HepG2 (cell line): Measurements from ENCODE around the gene KIF3C. TPM values are rescaled to one million over a fixed set of nuclear protein-coding genes. Genes with fewer than 3 reads are reported as not detected.

ENCODE experiments used
- MED8 ChIP-seq: sonication (generic); formaldehyde crosslinking; IDR thresholded peaks from 2 replicates; pipeline ENCODE4 v1.8.1; 2023; ENCODE audit warnings: mild to moderate bottlenecking, missing genetic modification reagents; ENCODE audit not compliant: insufficient replicate concordance
- RNF2 ChIP-seq: fragments of 450-650 bp; conservative IDR thresholded peaks from 2 replicates; pipeline ENCODE4 v1.6.1; 2016; ENCODE audit warnings: low read depth
- SMAD1 ChIP-seq: sonication (generic); formaldehyde crosslinking; IDR thresholded peaks from 2 replicates; pipeline ENCODE4 v1.4.0; 2020; ENCODE audit warnings: missing genetic modification reagents, low read depth, mild to moderate bottlenecking, borderline replicate concordance
- SMAD9 ChIP-seq: sonication (generic); formaldehyde crosslinking; IDR thresholded peaks from 2 replicates; pipeline ENCODE4 v1.5.1; 2020; ENCODE audit warnings: mild to moderate bottlenecking, missing genetic modification reagents
- SRSF4 ChIP-seq: fragments of 200-400 bp; formaldehyde crosslinking; IDR thresholded peaks from one replicate; pipeline ENCODE4 v1.6.1; 2018; ENCODE audit warnings: mild to moderate bottlenecking, low read depth, low read length, moderate library complexity; ENCODE audit not compliant: poor library complexity, severe bottlenecking
- THAP11 ChIP-seq: IDR thresholded peaks from 2 replicates; pipeline ENCODE4 v1.6.1; 2016; ENCODE audit warnings: missing biosample characterization, missing genetic modification reagents
- ZNF775 ChIP-seq: sonication (generic); formaldehyde crosslinking; IDR thresholded peaks from 2 replicates; pipeline ENCODE4 v1.4.0; 2020; ENCODE audit warnings: missing genetic modification reagents, mild to moderate bottlenecking, moderate library complexity, borderline replicate concordance
- ZNF782 ChIP-seq: sonication (generic); formaldehyde crosslinking; IDR thresholded peaks from 2 replicates; pipeline ENCODE4 v1.4.0; 2020; ENCODE audit warnings: missing genetic modification reagents, mild to moderate bottlenecking, borderline replicate concordance
- polyA plus RNA-seq, 8 experiments: library from polyadenylated mRNA; depleted of rRNA in 3 of 8; stranded (reverse) in 7 of 8; unstranded in 1 of 8; fragments of >200 nt; fragmentation: Illumina TruSeq in 4 of 8; extraction: Trizol in 4 of 8; gene quantifications; 2 replicates each; pipeline versions ENCODE4 v1.2.1 to v1.2.3, GENCODE V29; 2011 to 2016; ENCODE audit warnings: low read depth in 4 of 8, missing spikeins in 1 of 8, mixed read lengths in 1 of 8; ENCODE audit not compliant: insufficient read depth in 1 of 8
- total RNA-seq, 5 experiments: library from RNA; depleted of rRNA; stranded (reverse); fragments of >200 nt; fragmentation: Illumina TruSeq; extraction: Trizol; gene quantifications; 2 replicates each; pipeline ENCODE4 v1.2.3, GENCODE V29; 2016; ENCODE audit warnings: low read depth in 1 of 5
- TF ChIP-seq, protein P1 (sequence below): sonication (generic); formaldehyde crosslinking; IDR thresholded peaks from 2 replicates; pipeline ENCODE4 v1.8.0; 2022; ENCODE audit warnings: missing genetic modification reagents, mild to moderate bottlenecking, moderate library complexity, borderline replicate concordance
- TF ChIP-seq, protein P2 (sequence below): sonication (generic); formaldehyde crosslinking; IDR thresholded peaks from 2 replicates; pipeline ENCODE4 v1.4.0; 2020; ENCODE audit warnings: missing genetic modification reagents, borderline replicate concordance
- TF ChIP-seq, protein P3 (sequence below): IDR thresholded peaks from 2 replicates; pipeline ENCODE4 v1.4.0; 2020; ENCODE audit warnings: mild to moderate bottlenecking, missing genetic modification reagents
- TF ChIP-seq, protein P4 (sequence below): sonication (generic); formaldehyde crosslinking; IDR thresholded peaks from 2 replicates; pipeline ENCODE4 v1.4.0; 2020; ENCODE audit warnings: missing genetic modification reagents, borderline replicate concordance

Gene KIF3C
- total and polyA plus RNA-seq, 2 of the 13 experiments (the other 11 are each of a cell fraction or from before 2014, with no cell fraction given) = 3.6 to 4.9 TPM

DNA sequence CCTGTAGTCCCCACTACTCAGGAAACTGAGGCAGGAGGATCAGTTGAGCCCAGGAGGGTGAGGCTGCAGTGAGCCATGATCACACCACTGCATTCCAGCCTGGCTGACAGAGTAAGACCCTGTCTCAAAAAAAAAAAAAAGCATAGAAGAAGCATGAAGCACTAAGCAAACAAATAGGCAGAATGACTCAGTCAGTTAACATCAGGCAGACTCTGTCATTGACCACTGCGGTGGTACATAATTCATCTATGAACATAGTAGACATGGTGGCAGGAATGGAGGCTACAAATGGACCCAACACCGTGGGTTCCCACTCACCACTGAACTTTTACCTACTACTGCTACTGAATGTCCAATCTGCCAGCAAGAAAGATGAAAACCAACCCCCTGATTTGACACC lies 96.4 kb downstream of the KIF3C start (continued):
- no peak for TF ChIP-seq RNF2
- TF ChIP-seq, protein P1, sequence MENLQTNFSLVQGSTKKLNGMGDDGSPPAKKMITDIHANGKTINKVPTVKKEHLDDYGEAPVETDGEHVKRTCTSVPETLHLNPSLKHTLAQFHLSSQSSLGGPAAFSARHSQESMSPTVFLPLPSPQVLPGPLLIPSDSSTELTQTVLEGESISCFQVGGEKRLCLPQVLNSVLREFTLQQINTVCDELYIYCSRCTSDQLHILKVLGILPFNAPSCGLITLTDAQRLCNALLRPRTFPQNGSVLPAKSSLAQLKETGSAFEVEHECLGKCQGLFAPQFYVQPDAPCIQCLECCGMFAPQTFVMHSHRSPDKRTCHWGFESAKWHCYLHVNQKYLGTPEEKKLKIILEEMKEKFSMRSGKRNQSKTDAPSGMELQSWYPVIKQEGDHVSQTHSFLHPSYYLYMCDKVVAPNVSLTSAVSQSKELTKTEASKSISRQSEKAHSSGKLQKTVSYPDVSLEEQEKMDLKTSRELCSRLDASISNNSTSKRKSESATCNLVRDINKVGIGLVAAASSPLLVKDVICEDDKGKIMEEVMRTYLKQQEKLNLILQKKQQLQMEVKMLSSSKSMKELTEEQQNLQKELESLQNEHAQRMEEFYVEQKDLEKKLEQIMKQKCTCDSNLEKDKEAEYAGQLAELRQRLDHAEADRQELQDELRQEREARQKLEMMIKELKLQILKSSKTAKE (CRISPR knock-in tag) = 0 out of 2 replicates have a peak, but pooled peaks have one; percentile 36
- TF ChIP-seq SMAD1 = no peak
- TF ChIP-seq ZNF782 = no peak
- TF ChIP-seq SMAD9 (CRISPR knock-in tag) = no peak
- no peak for TF ChIP-seq ZNF775 (CRISPR knock-in tag)
- no peak for TF ChIP-seq SRSF4
- TF ChIP-seq, protein P2, sequence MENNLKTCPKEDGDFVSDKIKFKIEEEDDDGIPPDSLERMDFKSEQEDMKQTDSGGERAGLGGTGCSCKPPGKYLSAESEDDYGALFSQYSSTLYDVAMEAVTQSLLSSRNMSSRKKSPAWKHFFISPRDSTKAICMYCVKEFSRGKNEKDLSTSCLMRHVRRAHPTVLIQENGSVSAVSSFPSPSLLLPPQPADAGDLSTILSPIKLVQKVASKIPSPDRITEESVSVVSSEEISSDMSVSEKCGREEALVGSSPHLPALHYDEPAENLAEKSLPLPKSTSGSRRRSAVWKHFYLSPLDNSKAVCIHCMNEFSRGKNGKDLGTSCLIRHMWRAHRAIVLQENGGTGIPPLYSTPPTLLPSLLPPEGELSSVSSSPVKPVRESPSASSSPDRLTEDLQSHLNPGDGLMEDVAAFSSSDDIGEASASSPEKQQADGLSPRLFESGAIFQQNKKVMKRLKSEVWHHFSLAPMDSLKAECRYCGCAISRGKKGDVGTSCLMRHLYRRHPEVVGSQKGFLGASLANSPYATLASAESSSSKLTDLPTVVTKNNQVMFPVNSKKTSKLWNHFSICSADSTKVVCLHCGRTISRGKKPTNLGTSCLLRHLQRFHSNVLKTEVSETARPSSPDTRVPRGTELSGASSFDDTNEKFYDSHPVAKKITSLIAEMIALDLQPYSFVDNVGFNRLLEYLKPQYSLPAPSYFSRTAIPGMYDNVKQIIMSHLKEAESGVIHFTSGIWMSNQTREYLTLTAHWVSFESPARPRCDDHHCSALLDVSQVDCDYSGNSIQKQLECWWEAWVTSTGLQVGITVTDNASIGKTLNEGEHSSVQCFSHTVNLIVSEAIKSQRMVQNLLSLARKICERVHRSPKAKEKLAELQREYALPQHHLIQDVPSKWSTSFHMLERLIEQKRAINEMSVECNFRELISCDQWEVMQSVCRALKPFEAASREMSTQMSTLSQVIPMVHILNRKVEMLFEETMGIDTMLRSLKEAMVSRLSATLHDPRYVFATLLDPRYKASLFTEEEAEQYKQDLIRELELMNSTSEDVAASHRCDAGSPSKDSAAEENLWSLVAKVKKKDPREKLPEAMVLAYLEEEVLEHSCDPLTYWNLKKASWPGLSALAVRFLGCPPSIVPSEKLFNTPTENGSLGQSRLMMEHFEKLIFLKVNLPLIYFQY (CRISPR knock-in tag) = no peak
- TF ChIP-seq MED8 (CRISPR knock-in tag) = no peak
- TF ChIP-seq THAP11 (CRISPR knock-in tag) = peak; percentile 41; the same call in 1 of the 2 replicates
- TF ChIP-seq, protein P3, sequence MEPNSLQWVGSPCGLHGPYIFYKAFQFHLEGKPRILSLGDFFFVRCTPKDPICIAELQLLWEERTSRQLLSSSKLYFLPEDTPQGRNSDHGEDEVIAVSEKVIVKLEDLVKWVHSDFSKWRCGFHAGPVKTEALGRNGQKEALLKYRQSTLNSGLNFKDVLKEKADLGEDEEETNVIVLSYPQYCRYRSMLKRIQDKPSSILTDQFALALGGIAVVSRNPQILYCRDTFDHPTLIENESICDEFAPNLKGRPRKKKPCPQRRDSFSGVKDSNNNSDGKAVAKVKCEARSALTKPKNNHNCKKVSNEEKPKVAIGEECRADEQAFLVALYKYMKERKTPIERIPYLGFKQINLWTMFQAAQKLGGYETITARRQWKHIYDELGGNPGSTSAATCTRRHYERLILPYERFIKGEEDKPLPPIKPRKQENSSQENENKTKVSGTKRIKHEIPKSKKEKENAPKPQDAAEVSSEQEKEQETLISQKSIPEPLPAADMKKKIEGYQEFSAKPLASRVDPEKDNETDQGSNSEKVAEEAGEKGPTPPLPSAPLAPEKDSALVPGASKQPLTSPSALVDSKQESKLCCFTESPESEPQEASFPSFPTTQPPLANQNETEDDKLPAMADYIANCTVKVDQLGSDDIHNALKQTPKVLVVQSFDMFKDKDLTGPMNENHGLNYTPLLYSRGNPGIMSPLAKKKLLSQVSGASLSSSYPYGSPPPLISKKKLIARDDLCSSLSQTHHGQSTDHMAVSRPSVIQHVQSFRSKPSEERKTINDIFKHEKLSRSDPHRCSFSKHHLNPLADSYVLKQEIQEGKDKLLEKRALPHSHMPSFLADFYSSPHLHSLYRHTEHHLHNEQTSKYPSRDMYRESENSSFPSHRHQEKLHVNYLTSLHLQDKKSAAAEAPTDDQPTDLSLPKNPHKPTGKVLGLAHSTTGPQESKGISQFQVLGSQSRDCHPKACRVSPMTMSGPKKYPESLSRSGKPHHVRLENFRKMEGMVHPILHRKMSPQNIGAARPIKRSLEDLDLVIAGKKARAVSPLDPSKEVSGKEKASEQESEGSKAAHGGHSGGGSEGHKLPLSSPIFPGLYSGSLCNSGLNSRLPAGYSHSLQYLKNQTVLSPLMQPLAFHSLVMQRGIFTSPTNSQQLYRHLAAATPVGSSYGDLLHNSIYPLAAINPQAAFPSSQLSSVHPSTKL = peak; percentile 69
- TF ChIP-seq, protein P4, sequence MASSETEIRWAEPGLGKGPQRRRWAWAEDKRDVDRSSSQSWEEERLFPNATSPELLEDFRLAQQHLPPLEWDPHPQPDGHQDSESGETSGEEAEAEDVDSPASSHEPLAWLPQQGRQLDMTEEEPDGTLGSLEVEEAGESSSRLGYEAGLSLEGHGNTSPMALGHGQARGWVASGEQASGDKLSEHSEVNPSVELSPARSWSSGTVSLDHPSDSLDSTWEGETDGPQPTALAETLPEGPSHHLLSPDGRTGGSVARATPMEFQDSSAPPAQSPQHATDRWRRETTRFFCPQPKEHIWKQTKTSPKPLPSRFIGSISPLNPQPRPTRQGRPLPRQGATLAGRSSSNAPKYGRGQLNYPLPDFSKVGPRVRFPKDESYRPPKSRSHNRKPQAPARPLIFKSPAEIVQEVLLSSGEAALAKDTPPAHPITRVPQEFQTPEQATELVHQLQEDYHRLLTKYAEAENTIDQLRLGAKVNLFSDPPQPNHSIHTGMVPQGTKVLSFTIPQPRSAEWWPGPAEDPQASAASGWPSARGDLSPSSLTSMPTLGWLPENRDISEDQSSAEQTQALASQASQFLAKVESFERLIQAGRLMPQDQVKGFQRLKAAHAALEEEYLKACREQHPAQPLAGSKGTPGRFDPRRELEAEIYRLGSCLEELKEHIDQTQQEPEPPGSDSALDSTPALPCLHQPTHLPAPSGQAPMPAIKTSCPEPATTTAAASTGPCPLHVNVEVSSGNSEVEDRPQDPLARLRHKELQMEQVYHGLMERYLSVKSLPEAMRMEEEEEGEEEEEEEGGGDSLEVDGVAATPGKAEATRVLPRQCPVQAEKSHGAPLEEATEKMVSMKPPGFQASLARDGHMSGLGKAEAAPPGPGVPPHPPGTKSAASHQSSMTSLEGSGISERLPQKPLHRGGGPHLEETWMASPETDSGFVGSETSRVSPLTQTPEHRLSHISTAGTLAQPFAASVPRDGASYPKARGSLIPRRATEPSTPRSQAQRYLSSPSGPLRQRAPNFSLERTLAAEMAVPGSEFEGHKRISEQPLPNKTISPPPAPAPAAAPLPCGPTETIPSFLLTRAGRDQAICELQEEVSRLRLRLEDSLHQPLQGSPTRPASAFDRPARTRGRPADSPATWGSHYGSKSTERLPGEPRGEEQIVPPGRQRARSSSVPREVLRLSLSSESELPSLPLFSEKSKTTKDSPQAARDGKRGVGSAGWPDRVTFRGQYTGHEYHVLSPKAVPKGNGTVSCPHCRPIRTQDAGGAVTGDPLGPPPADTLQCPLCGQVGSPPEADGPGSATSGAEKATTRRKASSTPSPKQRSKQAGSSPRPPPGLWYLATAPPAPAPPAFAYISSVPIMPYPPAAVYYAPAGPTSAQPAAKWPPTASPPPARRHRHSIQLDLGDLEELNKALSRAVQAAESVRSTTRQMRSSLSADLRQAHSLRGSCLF (CRISPR knock-in tag) = no peak
